GM23338 (cell line): ENCODE data around the gene FILIP1. TPM values are rescaled to one million over a fixed set of nuclear protein-coding genes. Genes with fewer than 3 reads are reported as not detected.

ENCODE experiments used
- ATAC-seq: fragments of 200-7000 bp; cut with Tn5 transposase; 3 replicates; pipeline ENCODE4 v1.9.1; 2020
- DNase-seq: peaks from one replicate; pipeline ENCODE4 v3.0.0-alpha.2; 2015; ENCODE audit warnings: low spot score
- H2AFZ ChIP-seq: fragments of 200-600 bp; sonication (generic); 2 replicates; pipeline ENCODE4 v1.8.0; 2016; ENCODE audit warnings: antibody characterized with exemption, mild to moderate bottlenecking, moderate library complexity
- H3F3A ChIP-seq: fragments of 200-600 bp; sonication (generic); replicated peaks from 2 replicates; pipeline ENCODE4 v1.8.0; 2017; ENCODE audit warnings: antibody characterized with exemption, mixed run types, low read depth
- H3K27ac ChIP-seq: fragments of 200-600 bp; sonication (generic); 2 replicates; pipeline ENCODE4 v1.6.1; 2016; ENCODE audit warnings: low read depth
- H3K27me3 ChIP-seq: fragments of 200-600 bp; sonication (generic); 2 replicates; pipeline ENCODE4 v1.8.0; 2016; ENCODE audit warnings: mild to moderate bottlenecking, mixed run types, moderate library complexity; ENCODE audit not compliant: insufficient read depth
- H3K36me3 ChIP-seq: fragments of 200-600 bp; sonication (generic); 2 replicates; pipeline ENCODE4 v1.8.0; 2016; ENCODE audit warnings: mild to moderate bottlenecking; ENCODE audit not compliant: insufficient read depth
- H3K4me1 ChIP-seq: fragments of 200-600 bp; sonication (generic); 2 replicates; pipeline ENCODE4 v1.8.0; 2016; ENCODE audit warnings: mild to moderate bottlenecking, moderate library complexity; ENCODE audit not compliant: insufficient read depth
- H3K4me2 ChIP-seq: fragments of 200-600 bp; sonication (generic); 2 replicates; pipeline ENCODE4 v1.7.1; 2017; ENCODE audit warnings: mixed run types
- H3K4me3 ChIP-seq: fragments of 200-600 bp; sonication (generic); 2 replicates; pipeline ENCODE4 v1.6.1; 2016; ENCODE audit warnings: mixed run types
- H3K79me2 ChIP-seq: fragments of 200-600 bp; sonication (generic); replicated peaks from 2 replicates; pipeline ENCODE4 v1.8.0; 2017; ENCODE audit warnings: mild to moderate bottlenecking; ENCODE audit not compliant: insufficient read depth
- H3K9me2 ChIP-seq: fragments of 200-600 bp; sonication (generic); 2 replicates; pipeline ENCODE4 v1.8.0; 2017; ENCODE audit not compliant: insufficient read depth
- H4K20me1 ChIP-seq: fragments of 200-600 bp; sonication (generic); replicated peaks from 2 replicates; pipeline ENCODE4 v1.8.0; 2017; ENCODE audit warnings: mild to moderate bottlenecking; ENCODE audit not compliant: insufficient read depth
- H3K27ac Mint-ChIP-seq: 2 replicates; pipeline ENCODE4 v1.8.0; 2020; ENCODE audit warnings: inconsistent platforms, mild to moderate bottlenecking, moderate library complexity, mixed read lengths
- H3K27me3 Mint-ChIP-seq: 3 replicates; pipeline ENCODE4 v1.8.0; 2022; ENCODE audit warnings: low read depth, mild to moderate bottlenecking, moderate library complexity, mixed read lengths, inconsistent platforms; ENCODE audit not compliant: insufficient read depth, poor library complexity
- H3K36me3 Mint-ChIP-seq: 3 replicates; pipeline ENCODE4 v1.8.0; 2021; ENCODE audit warnings: low read depth, mild to moderate bottlenecking, inconsistent platforms, moderate library complexity, mixed read lengths
- H3K4me1 Mint-ChIP-seq: 3 replicates; pipeline ENCODE4 v1.8.0; 2020; ENCODE audit warnings: mild to moderate bottlenecking, inconsistent platforms, mixed read lengths
- H3K4me3 Mint-ChIP-seq: 3 replicates; pipeline ENCODE4 v1.8.0; 2021; ENCODE audit warnings: moderate library complexity, mild to moderate bottlenecking, inconsistent platforms, mixed read lengths
- H3K9me3 Mint-ChIP-seq: 3 replicates; pipeline ENCODE4 v1.8.0; 2020; ENCODE audit warnings: moderate library complexity, mild to moderate bottlenecking, inconsistent platforms, mixed read lengths
- CREB1 ChIP-seq: fragments of 250-450 bp; sonication (Bioruptor Pico); IDR thresholded peaks from 2 replicates; pipeline ENCODE4 v1.5.0; 2020; ENCODE audit warnings: low read depth, mild to moderate bottlenecking, moderate library complexity
- EZH2phosphoT487 ChIP-seq: fragments of 200-600 bp; sonication (generic); IDR thresholded peaks from one replicate; pipeline ENCODE4 v1.8.1; 2018; ENCODE audit warnings: antibody characterized with exemption; ENCODE audit not compliant: unreplicated experiment
- JUNB ChIP-seq: IDR thresholded peaks from one replicate; pipeline ENCODE4 v1.6.1; 2016; ENCODE audit warnings: antibody characterized with exemption; ENCODE audit not compliant: unreplicated experiment
- NANOG ChIP-seq: IDR thresholded peaks from 2 replicates; pipeline ENCODE4 v1.6.1; 2016; ENCODE audit warnings: antibody characterized with exemption, borderline replicate concordance
- POLR2AphosphoS5 ChIP-seq: IDR thresholded peaks from 2 replicates; pipeline ENCODE4 v1.6.1; 2016; ENCODE audit warnings: antibody characterized with exemption, low read depth
- STAT1 ChIP-seq: IDR thresholded peaks from one replicate; pipeline ENCODE4 v1.6.1; 2016; ENCODE audit warnings: antibody characterized with exemption; ENCODE audit not compliant: unreplicated experiment
- ZNF331 ChIP-seq: fragments of 250-450 bp; sonication (Bioruptor Pico); IDR thresholded peaks from 2 replicates; pipeline ENCODE4 v1.5.0; 2020; ENCODE audit warnings: low read depth, mild to moderate bottlenecking, moderate library complexity
- polyA plus RNA-seq: library from polyadenylated mRNA; unstranded; fragments of >200 nt; fragmentation: Nextera tagmentation; extraction: Ambion mirVana; gene quantifications from 2 replicates; pipeline ENCODE4 v1.2.1, GENCODE V29; 2016
- total RNA-seq: library from RNA; depleted of rRNA; stranded (reverse); fragments of >200 nt; shearing (Covaris generic); gene quantifications from 2 replicates; pipeline ENCODE4 v1.2.3, GENCODE V29; 2014
- TF ChIP-seq, protein P1 (sequence below): fragments of 250-450 bp; sonication (Bioruptor Pico); IDR thresholded peaks from 2 replicates; pipeline ENCODE4 v1.5.0; 2020; ENCODE audit warnings: mild to moderate bottlenecking, moderate library complexity
- TF ChIP-seq, protein P2 (sequence below): IDR thresholded peaks from 2 replicates; pipeline ENCODE4 v1.6.1; 2016; ENCODE audit warnings: antibody characterized with exemption
- TF ChIP-seq, protein P3 (sequence below): IDR thresholded peaks from one replicate; pipeline ENCODE4 v1.6.1; 2018; ENCODE audit warnings: antibody characterized with exemption; ENCODE audit not compliant: unreplicated experiment

FILIP1 gene
- total and polyA plus RNA-seq, 2 experiments from 2014 or later, result 3.7 to 6.4 TPM

DNA sequence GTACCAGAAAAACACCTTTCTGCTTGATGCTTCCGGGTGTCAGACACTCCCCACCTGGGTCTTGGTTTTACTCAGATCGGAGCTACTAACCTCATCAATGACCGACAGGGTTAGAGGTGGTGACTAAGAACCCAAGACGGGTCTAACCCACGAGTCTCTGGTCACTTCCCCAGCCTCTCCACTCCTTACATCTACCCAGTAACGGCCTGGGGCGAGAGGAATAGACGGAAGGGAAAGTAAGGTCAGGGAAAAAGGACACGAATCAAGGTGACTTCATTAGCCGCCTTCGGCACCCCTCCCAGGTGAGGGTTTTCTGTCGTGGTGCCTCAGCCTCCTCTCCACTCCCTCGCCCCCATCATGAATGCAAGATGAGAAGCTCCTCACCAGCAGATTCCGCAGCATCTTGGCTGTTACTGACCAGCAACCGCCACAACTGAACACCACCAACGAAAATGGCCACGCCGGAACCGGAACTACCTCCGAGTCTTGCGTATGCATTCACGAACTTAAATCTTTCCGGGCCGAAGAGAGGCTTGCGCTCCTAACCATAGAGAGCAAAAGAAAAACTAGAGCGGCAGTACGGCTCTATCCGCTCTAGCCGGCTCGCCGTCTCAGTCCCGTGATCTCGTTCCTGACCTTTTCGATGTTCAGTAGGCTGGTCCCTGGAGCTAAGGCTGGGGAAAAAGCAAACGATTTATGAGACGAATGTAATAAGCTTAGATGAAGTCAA lies 250.1 kb downstream of the FILIP1 start, which contains the start of gene COX7A2:
TSS of gene COX7A2 (minus strand) at position 469 of the 730 bp plus-strand sequence. CDS start at position 402, 67 bp downstream.
- Histone ChIP-seq H3K36me3 (peaks cover 24% of the 10 kb centered on the region; the same call in 1 of the 2 replicates), H2AFZ (peak within 1 kb of the TSS; percentile 50; the same call in 1 of the 2 replicates), H3K79me2 (peaks cover 35% of the 10 kb centered on the region), H3K4me3 (peak within 1 kb of the TSS; percentile 70), H3K27me3 (no peaks in the 10 kb centered on the region), H3K27ac (peak within 1 kb of the TSS; percentile 93), H3K9me2 (no peaks in the 10 kb centered on the region), H3K4me1 (0 out of 2 replicates have a peak, but pooled peaks cover 12% of the 10 kb centered on the region), H4K20me1 (peaks cover 4% of the 10 kb centered on the region; the same call in 1 of the 2 replicates), H3F3A (no peaks in the 10 kb centered on the region; the same call in 1 of the 2 replicates), H3K4me2 (peak within 1 kb of the TSS; percentile 89)
- peaks cover 10% of the 10 kb centered on the region for H3K27me3 Mint-ChIP-seq
- TF ChIP-seq JUNB (no peak), POLR2AphosphoS5 (peak; percentile 96), EZH2phosphoT487 (no peak), STAT1 (no peak), NANOG (no peak), ZNF331 (no peak), CREB1 (CRISPR knock-in tag) (peak; percentile 77)
- TF ChIP-seq, protein P1, sequence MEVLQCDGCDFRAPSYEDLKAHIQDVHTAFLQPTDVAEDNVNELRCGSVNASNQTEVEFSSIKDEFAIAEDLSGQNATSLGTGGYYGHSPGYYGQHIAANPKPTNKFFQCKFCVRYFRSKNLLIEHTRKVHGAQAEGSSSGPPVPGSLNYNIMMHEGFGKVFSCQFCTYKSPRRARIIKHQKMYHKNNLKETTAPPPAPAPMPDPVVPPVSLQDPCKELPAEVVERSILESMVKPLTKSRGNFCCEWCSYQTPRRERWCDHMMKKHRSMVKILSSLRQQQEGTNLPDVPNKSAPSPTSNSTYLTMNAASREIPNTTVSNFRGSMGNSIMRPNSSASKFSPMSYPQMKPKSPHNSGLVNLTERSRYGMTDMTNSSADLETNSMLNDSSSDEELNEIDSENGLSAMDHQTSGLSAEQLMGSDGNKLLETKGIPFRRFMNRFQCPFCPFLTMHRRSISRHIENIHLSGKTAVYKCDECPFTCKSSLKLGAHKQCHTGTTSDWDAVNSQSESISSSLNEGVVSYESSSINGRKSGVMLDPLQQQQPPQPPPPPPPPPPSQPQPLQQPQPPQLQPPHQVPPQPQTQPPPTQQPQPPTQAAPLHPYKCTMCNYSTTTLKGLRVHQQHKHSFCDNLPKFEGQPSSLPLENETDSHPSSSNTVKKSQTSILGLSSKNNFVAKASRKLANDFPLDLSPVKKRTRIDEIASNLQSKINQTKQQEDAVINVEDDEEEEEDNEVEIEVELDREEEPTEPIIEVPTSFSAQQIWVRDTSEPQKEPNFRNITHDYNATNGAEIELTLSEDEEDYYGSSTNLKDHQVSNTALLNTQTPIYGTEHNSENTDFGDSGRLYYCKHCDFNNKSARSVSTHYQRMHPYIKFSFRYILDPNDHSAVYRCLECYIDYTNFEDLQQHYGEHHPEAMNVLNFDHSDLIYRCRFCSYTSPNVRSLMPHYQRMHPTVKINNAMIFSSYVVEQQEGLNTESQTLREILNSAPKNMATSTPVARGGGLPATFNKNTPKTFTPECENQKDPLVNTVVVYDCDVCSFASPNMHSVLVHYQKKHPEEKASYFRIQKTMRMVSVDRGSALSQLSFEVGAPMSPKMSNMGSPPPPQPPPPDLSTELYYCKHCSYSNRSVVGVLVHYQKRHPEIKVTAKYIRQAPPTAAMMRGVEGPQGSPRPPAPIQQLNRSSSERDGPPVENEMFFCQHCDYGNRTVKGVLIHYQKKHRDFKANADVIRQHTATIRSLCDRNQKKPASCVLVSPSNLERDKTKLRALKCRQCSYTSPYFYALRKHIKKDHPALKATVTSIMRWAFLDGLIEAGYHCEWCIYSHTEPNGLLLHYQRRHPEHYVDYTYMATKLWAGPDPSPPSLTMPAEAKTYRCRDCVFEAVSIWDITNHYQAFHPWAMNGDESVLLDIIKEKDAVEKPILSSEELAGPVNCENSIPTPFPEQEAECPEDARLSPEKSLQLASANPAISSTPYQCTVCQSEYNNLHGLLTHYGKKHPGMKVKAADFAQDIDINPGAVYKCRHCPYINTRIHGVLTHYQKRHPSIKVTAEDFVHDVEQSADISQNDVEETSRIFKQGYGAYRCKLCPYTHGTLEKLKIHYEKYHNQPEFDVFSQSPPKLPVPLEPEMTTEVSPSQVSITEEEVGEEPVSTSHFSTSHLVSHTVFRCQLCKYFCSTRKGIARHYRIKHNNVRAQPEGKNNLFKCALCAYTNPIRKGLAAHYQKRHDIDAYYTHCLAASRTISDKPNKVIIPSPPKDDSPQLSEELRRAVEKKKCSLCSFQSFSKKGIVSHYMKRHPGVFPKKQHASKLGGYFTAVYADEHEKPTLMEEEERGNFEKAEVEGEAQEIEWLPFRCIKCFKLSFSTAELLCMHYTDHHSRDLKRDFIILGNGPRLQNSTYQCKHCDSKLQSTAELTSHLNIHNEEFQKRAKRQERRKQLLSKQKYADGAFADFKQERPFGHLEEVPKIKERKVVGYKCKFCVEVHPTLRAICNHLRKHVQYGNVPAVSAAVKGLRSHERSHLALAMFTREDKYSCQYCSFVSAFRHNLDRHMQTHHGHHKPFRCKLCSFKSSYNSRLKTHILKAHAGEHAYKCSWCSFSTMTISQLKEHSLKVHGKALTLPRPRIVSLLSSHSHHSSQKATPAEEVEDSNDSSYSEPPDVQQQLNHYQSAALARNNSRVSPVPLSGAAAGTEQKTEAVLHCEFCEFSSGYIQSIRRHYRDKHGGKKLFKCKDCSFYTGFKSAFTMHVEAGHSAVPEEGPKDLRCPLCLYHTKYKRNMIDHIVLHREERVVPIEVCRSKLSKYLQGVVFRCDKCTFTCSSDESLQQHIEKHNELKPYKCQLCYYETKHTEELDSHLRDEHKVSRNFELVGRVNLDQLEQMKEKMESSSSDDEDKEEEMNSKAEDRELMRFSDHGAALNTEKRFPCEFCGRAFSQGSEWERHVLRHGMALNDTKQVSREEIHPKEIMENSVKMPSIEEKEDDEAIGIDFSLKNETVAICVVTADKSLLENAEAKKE (CRISPR knock-in tag), result no peak
- TF ChIP-seq, protein P2, sequence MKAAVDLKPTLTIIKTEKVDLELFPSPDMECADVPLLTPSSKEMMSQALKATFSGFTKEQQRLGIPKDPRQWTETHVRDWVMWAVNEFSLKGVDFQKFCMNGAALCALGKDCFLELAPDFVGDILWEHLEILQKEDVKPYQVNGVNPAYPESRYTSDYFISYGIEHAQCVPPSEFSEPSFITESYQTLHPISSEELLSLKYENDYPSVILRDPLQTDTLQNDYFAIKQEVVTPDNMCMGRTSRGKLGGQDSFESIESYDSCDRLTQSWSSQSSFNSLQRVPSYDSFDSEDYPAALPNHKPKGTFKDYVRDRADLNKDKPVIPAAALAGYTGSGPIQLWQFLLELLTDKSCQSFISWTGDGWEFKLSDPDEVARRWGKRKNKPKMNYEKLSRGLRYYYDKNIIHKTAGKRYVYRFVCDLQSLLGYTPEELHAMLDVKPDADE, result peak; percentile 83
- TF ChIP-seq, protein P3, sequence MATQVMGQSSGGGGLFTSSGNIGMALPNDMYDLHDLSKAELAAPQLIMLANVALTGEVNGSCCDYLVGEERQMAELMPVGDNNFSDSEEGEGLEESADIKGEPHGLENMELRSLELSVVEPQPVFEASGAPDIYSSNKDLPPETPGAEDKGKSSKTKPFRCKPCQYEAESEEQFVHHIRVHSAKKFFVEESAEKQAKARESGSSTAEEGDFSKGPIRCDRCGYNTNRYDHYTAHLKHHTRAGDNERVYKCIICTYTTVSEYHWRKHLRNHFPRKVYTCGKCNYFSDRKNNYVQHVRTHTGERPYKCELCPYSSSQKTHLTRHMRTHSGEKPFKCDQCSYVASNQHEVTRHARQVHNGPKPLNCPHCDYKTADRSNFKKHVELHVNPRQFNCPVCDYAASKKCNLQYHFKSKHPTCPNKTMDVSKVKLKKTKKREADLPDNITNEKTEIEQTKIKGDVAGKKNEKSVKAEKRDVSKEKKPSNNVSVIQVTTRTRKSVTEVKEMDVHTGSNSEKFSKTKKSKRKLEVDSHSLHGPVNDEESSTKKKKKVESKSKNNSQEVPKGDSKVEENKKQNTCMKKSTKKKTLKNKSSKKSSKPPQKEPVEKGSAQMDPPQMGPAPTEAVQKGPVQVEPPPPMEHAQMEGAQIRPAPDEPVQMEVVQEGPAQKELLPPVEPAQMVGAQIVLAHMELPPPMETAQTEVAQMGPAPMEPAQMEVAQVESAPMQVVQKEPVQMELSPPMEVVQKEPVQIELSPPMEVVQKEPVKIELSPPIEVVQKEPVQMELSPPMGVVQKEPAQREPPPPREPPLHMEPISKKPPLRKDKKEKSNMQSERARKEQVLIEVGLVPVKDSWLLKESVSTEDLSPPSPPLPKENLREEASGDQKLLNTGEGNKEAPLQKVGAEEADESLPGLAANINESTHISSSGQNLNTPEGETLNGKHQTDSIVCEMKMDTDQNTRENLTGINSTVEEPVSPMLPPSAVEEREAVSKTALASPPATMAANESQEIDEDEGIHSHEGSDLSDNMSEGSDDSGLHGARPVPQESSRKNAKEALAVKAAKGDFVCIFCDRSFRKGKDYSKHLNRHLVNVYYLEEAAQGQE, result no peak
- H3K4me1 Mint-ChIP-seq, result peaks cover 20% of the 10 kb centered on the region; the same call in 2 of the 3 replicates
- peak; percentile 97 for ATAC-seq
- no peaks in the 10 kb centered on the region for H3K9me3 Mint-ChIP-seq
- peak within 1 kb of the TSS; percentile 94 for H3K4me3 Mint-ChIP-seq
- peak within 1 kb of the TSS; percentile 98 for H3K27ac Mint-ChIP-seq
- peak; percentile 99 for DNase-seq
- peaks cover 32% of the 10 kb centered on the region for H3K36me3 Mint-ChIP-seq
